ENCODE results near the gene TPCN2. TPM values are rescaled to one million over a fixed set of nuclear protein-coding genes. Genes with fewer than 3 reads are reported as not detected.
A peak's percentile ranks its signal among the peaks of the same experiment; 100 is the strongest.
"Not testable (repeated sequence)": the region's sequence is repeated elsewhere in the genome, so short reads cannot be mapped to it uniquely, and the experiment has no call there.

The TPCN2 gene
- 4.5 and 6.5 TPM in 2 replicates for total RNA-seq

GRCh38 chr11:69048694-69049489, at the start of gene TPCN2:
Gene TPCN2, plus strand, starts transcription at chr11:69048932. Its CDS starts 66 bp downstream, at chr11:69048998.
- Histone ChIP-seq H3K4me3 (ENCODE audit: low read depth, low read length) (peak within 1 kb of the TSS; percentile 73), H3K36me3 (ENCODE audit: control insufficient read depth, insufficient read depth, low read length) (no peaks in the 10 kb centered on the region), H3K27me3 (ENCODE audit: control insufficient read depth, insufficient read depth, low read length) (no peaks in the 10 kb centered on the region)
- no peak for TF ChIP-seq CTCF (IDR thresholded peaks at IDR 0.05; ENCODE audit: insufficient read depth, low read length, severe bottlenecking)
- DNase-seq (ENCODE audit: low read depth) = peak; percentile 81
- no peak for FAIRE-seq

DNA sequence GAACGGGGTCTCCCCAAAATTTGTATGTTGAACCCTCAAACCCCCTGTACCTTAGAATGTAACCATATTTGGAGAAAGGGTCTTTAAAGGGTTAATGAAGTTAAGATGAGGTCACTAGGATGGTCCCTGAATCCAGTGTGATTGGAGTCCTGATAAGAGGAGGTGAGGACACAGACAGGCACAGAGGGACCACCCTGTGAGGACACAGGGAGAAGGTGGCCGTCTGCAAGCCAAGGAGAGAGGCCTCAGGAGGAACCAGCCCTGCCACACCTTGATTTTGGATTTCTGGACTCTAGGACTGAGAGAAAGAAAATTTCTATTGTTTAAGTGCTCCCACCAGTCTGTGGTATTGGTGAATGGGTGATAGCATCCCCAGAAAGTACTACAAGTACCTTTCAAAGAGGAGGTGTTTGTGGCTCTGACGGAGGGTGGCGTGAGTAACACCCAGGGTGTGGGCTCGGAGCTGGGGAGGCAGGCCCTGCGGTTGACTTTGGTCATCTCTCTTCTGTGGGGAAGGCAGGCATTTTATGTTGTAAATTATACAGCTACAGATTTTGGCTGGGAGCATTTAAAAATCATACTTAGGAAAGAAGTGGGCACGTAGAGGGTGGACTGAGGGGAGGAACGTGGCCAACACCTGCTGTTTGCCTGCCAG, 49.5 kb upstream of the TPCN2 start:
- H3K36me3 ChIP-seq (ENCODE audit: control insufficient read depth, insufficient read depth, low read length) = no peaks in the 10 kb centered on the region
- DNase-seq (ENCODE audit: low read depth) = no peak
- TF ChIP-seq CTCF (IDR thresholded peaks at IDR 0.05; ENCODE audit: insufficient read depth, low read length, severe bottlenecking) = no peak
- H3K27me3 ChIP-seq (ENCODE audit: control insufficient read depth, insufficient read depth, low read length) = peaks cover 6% of the 10 kb centered on the region
- no peak for FAIRE-seq
- no peak overlapping the region for H3K4me3 ChIP-seq (ENCODE audit: low read depth, low read length)

DNA sequence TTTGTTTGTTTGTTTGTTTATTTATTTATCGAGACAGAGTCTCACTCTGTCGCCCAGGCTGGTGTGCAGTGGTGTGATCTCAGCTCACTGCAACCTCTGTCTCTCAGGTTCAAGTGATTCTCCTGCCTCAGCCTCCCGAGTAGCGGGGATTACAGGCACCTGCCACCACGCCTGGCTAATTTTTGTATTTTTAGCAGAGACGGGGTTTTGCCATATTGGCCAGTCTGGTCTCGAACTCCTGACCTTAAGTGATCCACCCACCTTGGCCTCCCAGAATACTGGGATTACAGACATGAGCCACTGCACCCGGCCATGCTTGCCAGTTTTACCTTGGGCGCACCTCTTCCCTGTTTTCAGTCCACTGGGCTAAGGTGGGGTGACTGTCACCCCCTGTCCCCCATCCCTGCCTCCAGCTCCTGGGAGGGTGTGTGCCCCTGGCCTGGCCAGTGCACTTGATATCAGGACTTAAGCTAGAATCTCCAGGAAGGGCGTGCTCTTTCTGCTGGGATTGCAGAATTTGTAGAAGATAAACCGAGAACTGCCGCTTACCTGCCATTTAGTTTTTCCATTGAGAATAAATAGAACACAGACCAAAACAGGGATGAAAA, 48.9 kb upstream of the TPCN2 start:
- not testable (repeated sequence) for H3K36me3 ChIP-seq (ENCODE audit: control insufficient read depth, insufficient read depth, low read length); FAIRE-seq; H3K4me3 ChIP-seq (ENCODE audit: low read depth, low read length); DNase-seq (ENCODE audit: low read depth); H3K27me3 ChIP-seq (ENCODE audit: control insufficient read depth, insufficient read depth, low read length)

GRCh38 chr11:69000391-69000790, 48.3 kb upstream of the TPCN2 start:
- FAIRE-seq (no peak), DNase-seq (ENCODE audit: low read depth) (no peak)
- Histone ChIP-seq H3K4me3 (ENCODE audit: low read depth, low read length) (no peak overlapping the region), H3K36me3 (ENCODE audit: control insufficient read depth, insufficient read depth, low read length) (no peaks in the 10 kb centered on the region), H3K27me3 (ENCODE audit: control insufficient read depth, insufficient read depth, low read length) (peaks cover 3% of the 10 kb centered on the region)
- TF ChIP-seq CTCF (IDR thresholded peaks at IDR 0.05; ENCODE audit: insufficient read depth, low read length, severe bottlenecking) = no peak

GRCh38 chr11:69000831-69001242, 47.9 kb upstream of the TPCN2 start:
- no peak for FAIRE-seq
- no peak overlapping the region for H3K4me3 ChIP-seq (ENCODE audit: low read depth, low read length)
- peak; percentile 23 for TF ChIP-seq CTCF (IDR thresholded peaks at IDR 0.05; ENCODE audit: insufficient read depth, low read length, severe bottlenecking)
- H3K27me3 ChIP-seq (ENCODE audit: control insufficient read depth, insufficient read depth, low read length) = peaks cover 3% of the 10 kb centered on the region
- peak; percentile 54 for DNase-seq (ENCODE audit: low read depth)
- no peaks in the 10 kb centered on the region for H3K36me3 ChIP-seq (ENCODE audit: control insufficient read depth, insufficient read depth, low read length)

Measured in bronchial epithelial cell (primary cell).